Panc1 (cell line): ENCODE results near the gene IL4.

ENCODE experiments used
- CTCF ChIP-seq: fragments of 450-650 bp; IDR thresholded peaks from 2 replicates; pipeline ENCODE4 v1.5.1; 2017; ENCODE audit warnings: mild to moderate bottlenecking
- POLR2AphosphoS5 ChIP-seq: IDR thresholded peaks from 2 replicates; pipeline ENCODE4 v1.6.1; 2012; ENCODE audit warnings: mild to moderate bottlenecking, low read depth, low read length, moderate library complexity
- REST ChIP-seq, 2 experiments: IDR thresholded peaks; 2 replicates each; pipeline ENCODE4 v1.6.1; 2011 to 2012; ENCODE audit warnings: low read depth in 2 of 2, control low read depth in 1 of 2, low read length in 1 of 2, mild to moderate bottlenecking in 1 of 2, moderate library complexity in 1 of 2; ENCODE audit not compliant: insufficient read depth in 1 of 2

- TF ChIP-seq CTCF = no peak
- no peak for TF ChIP-seq REST (IDR thresholded peaks at IDR 0.05; ENCODE audit: insufficient read depth in 1 of 2, low read depth in 2 of 2, low read length in 1 of 2)
- no peak for TF ChIP-seq POLR2AphosphoS5
These were observed 52.0 kb downstream of the IL4 start for GRCh38 chr5:132725745-132726144.
